HEK293T (cell line): ENCODE data around the gene PDCD1LG2.

ENCODE experiments used
- BHLHE40 ChIP-seq: fragments of 450-650 bp; IDR thresholded peaks from 2 replicates; pipeline ENCODE4 v1.6.1; 2016; ENCODE audit warnings: mild to moderate bottlenecking, moderate library complexity, borderline replicate concordance
- FOXM1 ChIP-seq: fragments of 450-650 bp; IDR thresholded peaks from 2 replicates; pipeline ENCODE4 v1.6.1; 2017; ENCODE audit warnings: mild to moderate bottlenecking, borderline replicate concordance
- HDGF ChIP-seq: fragments of 450-650 bp; IDR thresholded peaks from 2 replicates; pipeline ENCODE4 v1.6.1; 2017; ENCODE audit warnings: antibody characterized with exemption, borderline replicate concordance
- L3MBTL2 ChIP-seq: fragments of 450-650 bp; conservative IDR thresholded peaks from 2 replicates; pipeline ENCODE4 v1.6.1; 2016; ENCODE audit warnings: mild to moderate bottlenecking
- LEF1 ChIP-seq: fragments of 450-650 bp; IDR thresholded peaks from 2 replicates; pipeline ENCODE4 v1.6.1; 2017; ENCODE audit warnings: mild to moderate bottlenecking, borderline replicate concordance
- SP1 ChIP-seq: fragments of 450-650 bp; IDR thresholded peaks from 2 replicates; pipeline ENCODE4 v1.6.1; 2017
- TARDBP ChIP-seq: fragments of 450-650 bp; IDR thresholded peaks from 2 replicates; pipeline ENCODE4 v1.6.1; 2016
- ZNF384 ChIP-seq: fragments of 450-650 bp; IDR thresholded peaks from 2 replicates; pipeline ENCODE4 v1.6.1; 2016
- TF ChIP-seq, protein P1 (sequence below): fragments of 450-650 bp; IDR thresholded peaks from 2 replicates; pipeline ENCODE4 v1.6.1; 2016

GRCh38 chr9:5587024-5587423, 76.7 kb downstream of the PDCD1LG2 start:
- TF ChIP-seq FOXM1, result no peak
- TF ChIP-seq BHLHE40, result no peak
- no peak for TF ChIP-seq SP1
- no peak for TF ChIP-seq ZNF384
- no peak for TF ChIP-seq LEF1
- TF ChIP-seq, protein P1, sequence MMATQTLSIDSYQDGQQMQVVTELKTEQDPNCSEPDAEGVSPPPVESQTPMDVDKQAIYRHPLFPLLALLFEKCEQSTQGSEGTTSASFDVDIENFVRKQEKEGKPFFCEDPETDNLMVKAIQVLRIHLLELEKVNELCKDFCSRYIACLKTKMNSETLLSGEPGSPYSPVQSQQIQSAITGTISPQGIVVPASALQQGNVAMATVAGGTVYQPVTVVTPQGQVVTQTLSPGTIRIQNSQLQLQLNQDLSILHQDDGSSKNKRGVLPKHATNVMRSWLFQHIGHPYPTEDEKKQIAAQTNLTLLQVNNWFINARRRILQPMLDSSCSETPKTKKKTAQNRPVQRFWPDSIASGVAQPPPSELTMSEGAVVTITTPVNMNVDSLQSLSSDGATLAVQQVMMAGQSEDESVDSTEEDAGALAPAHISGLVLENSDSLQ, result no peak
- TF ChIP-seq TARDBP, result no peak
- TF ChIP-seq HDGF, result no peak
- no peak for TF ChIP-seq L3MBTL2
